Skin epidermis (tissue), 12 donors: ENCODE measurements around the gene RNF31.
A peak's percentile ranks its signal among the peaks of the same experiment; 100 is the strongest.

Experiments
- H3K27ac ChIP-seq, 21 experiments: fragments of 200-600 bp; sonication (generic) in 11 of 21; one replicate each; pipeline ENCODE4 v1.5.0; 2020; ENCODE audit warnings: mild to moderate bottlenecking in 3 of 21, inconsistent platforms in 2 of 21, moderate library complexity in 2 of 21
- H3K4me3 ChIP-seq, 7 experiments: fragments of 200-600 bp; sonication (generic) in 2 of 7; one replicate each; pipeline ENCODE4 v1.5.0; 2020; ENCODE audit warnings: inconsistent platforms in 2 of 7, mild to moderate bottlenecking in 2 of 7, moderate library complexity in 1 of 7

RNF31 gene

DNA sequence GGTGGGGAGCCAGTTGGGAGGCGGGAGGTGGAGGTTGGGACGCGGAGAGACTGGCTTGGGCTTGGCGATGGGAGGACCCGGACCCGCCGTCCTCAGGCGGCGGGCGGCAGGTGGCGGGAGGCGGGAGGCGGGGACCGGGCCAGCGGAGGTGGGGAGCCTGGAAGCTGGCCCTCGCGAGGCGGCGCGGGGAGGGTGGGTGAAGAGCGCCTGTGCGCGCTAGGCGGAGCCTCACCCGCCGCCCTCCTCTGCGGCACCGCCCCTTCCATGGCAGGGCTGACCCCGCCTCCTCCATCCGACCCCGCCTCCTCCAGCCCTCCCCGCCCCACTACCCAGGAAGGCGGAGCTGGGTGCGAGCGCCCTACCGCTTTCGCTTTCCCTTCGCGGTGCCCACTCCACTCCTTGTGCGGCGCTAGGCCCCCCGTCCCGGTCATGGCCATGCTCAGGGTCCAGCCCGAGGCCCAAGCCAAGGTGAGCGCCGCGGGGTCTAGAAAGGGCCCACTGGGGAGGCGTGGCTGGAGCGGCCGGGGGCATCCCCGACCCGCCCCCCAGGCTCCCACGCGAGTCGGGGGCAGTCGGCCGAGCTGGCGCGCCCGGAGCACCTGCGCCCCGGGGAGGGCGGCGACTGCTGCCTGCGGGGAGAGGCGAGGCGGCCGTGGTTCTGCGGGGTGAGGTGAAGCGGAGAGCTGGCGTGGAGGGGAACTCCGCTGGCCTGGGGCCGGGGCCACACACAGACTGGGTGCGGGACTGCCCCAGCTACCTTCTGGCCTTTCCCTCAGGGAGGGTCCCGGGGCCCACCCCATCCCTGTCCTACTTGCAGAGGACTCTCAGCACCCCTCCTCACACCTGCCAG lies 11.2 kb upstream of the RNF31 start, which contains the start of gene PSME1:
Gene PSME1, plus strand, starts transcription at position 361 of the 850 bp plus-strand sequence. Its CDS starts 69 bp downstream, at position 430.
- peak within 1 kb of the TSS; percentile 63 to 100 (median 96) for H3K4me3 ChIP-seq
- peak within 1 kb of the TSS; percentile 89 to 100 (median 96) for H3K27ac ChIP-seq

DNA sequence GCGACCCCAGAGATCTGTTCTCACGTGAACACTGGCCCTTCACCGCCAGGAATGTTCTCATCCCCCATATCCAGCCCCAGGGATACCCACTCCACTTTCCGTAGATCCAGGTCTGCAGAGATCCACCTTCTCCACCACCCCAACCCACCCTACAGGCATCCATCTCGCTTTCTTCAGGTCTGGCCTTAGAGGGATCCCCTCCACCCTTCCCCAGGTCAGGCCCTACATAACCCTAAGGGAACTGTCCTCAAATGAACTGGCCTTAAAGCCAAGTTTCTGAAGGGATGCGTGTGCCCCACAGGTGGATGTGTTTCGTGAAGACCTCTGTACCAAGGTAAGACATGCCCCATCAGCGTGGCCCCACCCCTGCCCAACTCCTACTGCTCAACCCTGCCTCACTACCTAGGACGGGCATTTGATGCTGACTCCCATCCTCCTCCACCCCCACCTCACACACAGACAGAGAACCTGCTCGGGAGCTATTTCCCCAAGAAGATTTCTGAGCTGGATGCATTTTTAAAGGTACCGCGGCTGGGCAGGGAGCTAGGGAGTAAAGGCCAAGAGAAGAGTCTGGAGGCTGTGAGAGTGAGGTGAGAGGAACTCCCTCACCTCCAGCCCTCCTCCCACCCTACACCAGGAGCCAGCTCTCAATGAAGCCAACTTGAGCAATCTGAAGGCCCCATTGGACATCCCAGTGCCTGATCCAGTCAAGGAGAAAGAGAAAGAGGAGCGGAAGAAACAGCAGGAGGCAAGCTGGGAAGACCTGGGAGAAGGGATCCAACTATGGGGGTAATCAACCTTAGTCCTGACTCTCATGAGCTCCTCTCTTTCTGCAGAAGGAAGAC lies 10.4 kb upstream of the RNF31 start:
- Histone ChIP-seq H3K27ac (peak overlapping the region; percentile 89 to 100 (median 96)), H3K4me3 (peak overlapping the region; percentile 63 to 100 (median 96))

DNA sequence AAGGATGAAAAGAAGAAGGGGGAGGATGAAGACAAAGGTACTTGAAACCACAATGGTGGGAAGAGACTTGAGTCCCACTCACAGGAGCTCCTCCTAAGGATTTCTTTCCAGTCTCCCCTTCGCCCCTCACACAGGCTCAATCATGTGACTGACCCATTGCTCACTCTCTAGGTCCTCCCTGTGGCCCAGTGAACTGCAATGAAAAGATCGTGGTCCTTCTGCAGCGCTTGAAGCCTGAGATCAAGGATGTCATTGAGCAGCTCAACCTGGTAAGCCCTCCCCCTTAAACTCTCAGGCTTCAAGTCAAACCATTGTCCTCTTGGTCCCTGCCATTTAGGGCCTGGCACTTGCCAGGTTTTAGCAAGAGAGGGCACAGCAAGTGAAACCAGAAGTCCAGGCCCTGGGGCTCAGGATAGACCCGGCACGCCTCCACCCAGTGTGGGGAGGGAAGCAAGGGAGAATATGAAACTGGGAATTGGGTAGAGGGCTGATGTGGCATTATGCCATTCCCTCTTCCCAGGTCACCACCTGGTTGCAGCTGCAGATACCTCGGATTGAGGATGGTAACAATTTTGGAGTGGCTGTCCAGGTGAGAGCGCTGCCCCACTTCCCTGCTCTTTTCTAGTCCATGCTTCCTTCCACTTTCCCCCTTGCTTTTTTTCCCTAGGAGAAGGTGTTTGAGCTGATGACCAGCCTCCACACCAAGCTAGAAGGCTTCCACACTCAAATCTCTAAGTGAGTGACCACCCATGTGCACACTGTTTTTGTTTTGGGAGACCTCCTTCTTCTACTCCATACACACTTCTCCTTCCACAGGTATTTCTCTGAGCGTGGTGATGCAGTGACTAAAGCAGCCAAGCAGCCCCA lies 9.5 kb upstream of the RNF31 start:
- Histone ChIP-seq H3K27ac (peak overlapping the region in 9 of 21 experiments; percentile 89 to 100 (median 96)), H3K4me3 (no peak overlapping the region)

DNA sequence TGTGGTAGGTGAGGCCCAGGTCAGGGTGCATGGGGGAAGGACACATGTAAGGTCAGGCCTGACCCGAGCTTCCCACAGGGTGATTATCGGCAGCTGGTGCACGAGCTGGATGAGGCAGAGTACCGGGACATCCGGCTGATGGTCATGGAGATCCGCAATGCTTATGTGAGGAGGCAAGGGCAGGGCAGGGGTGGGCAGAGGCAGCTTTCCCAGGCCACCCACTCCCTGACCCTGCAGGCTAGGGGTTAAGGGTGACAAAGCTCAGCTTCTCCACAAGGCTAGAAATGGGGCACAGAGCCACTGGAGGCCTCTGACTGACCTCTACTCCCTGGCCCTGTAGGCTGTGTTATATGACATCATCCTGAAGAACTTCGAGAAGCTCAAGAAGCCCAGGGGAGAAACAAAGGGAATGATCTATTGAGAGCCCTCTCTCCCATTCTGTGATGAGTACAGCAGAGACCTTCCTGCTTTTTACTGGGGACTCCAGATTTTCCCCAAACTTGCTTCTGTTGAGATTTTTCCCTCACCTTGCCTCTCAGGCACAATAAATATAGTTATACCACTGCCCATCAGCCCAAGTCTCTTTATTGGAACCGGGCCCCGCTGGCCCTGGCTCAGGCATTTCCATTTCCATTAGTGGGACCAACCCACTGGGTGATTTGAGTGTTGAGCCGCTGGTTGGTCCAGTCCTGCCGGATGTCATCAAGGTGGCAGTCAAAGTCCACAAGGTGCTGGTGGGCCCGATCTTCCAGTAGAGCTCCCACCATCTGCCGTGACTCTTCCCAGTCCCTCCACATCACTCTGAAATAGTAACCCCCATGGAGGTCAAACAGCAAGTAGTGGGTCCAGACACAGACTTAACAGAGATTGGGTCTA lies 8.7 kb upstream of the RNF31 start:
- H3K27ac ChIP-seq = peak overlapping the region in 5 of 21 experiments; percentile 7 to 28 (median 9)

DNA sequence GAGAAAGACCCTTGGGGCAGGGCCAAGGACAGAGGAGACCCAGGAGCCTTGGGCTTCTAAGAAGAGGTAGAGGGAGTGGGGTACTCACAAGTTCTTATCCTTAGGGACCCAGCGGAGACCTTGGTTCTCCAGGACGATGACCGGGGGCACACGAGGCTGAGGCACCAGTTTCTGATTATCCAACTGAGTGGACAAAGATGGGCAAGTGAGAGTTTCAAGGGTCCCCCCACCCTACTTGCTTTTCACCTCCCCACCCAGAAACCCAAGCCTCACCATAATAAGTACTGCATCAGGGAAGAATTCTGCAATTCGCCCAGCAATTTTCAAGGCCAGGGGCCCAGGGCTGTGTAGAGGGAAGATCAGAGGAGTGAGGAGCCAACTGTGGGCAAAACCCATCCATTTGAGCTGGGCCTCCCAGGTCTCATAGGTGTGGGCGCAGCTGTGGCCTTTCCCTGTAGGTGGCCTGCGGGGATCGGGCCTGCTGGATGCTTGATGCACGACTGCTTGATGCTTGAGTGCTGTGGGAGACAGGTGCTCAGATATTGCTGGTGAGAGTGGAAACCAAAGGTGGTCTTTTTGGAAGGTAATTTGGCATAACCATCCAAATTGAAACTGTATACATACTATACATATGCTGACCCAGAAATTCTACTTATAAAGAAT lies 7.9 kb upstream of the RNF31 start:
- Histone ChIP-seq H3K4me3 (no peak overlapping the region), H3K27ac (peak overlapping the region in 5 of 21 experiments; percentile 13 to 95 (median 55))

More for the DNA sequence above, 8.7 kb upstream of the RNF31 start:
- no peak overlapping the region for H3K4me3 ChIP-seq

DNA sequence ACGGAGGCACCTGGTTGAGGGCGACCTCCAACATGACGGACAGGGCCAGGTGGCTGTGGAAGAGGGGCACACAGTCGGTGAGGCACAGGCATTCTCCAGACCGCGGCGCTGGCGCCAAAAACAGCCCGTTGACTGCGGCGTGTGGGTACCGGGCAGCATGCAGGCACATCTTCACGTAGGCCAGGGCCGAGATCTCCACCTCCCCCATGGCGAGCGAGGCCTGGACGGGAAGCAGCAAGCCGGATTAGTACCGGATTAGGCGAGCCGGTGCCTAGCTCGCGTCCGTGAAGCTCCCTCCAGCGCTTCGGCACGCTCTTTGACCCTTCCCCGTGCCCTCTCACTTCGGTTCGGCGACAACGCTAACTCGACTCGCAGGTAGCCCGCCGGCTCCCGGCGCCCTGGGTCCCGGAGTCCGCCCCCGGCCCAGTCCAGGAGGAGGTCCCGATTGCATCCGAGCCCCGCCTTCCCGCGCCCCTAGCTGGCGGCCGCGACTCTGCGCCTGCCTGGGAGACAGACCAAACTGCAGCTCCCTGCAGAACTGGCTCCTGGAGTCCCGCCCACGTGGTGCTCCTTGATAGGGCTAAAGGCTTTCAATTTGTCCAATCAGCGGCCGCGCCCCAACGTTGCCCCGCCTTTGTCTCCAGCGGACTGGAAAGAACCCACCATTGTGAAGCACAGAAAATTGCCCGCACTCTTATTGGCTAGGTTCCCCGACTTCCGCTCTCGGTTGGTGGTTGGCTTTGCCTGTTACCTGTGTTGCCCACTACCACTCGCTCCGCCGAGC lies 6.0 kb upstream of the RNF31 start, which contains the start of gene EMC9:
Gene EMC9, minus strand, starts transcription at position 495 of the 784 bp plus-strand sequence. Its CDS starts 287 bp downstream, at position 208.
- H3K4me3 ChIP-seq = peak within 1 kb of the TSS; percentile 44 to 90 (median 70)
- peak within 1 kb of the TSS; percentile 52 to 95 (median 86) for H3K27ac ChIP-seq

DNA sequence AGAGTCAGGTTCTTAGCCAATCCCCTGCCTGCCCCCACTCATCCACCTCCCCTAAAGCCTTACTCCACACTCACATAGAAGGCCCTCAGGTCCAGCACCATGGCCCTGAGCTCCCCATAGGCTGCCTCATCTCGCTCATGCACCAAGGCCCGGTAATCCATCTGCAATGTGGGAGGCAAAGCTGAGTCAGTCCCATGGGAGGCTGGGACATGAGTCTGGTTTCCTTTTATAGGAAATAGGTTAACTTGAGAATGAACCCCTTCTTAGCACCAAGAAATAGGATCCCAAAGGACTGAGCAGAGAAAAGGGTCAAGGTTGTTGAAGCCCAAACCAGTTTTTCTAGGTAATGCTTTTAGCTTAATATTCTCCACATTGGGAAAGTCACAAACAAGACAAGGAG lies 3.8 kb upstream of the RNF31 start:
- no peak overlapping the region for H3K4me3 ChIP-seq
- H3K27ac ChIP-seq = peak overlapping the region in 1 of 21 experiments; percentile 24

DNA sequence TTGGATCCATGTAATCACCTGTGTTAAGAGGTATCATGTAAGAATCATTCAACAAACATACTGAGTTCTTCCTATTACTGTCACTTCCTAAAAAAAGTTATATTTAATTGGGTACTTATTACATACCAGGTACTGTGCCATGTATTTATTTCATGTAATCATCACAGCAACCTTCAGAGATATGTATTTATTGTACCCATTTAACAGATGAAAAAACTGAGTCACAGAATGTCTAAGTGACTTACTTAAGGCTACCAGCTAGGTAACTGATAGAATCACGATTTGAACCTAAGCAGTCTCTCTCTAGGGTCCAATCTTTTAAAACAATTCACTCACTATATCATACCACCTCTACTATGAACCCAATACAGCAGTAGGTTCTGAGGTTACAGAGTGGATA lies 2.8 kb upstream of the RNF31 start:
- no peak overlapping the region for H3K4me3 ChIP-seq
- H3K27ac ChIP-seq = peak overlapping the region in 2 of 21 experiments; percentile 14 to 85

DNA sequence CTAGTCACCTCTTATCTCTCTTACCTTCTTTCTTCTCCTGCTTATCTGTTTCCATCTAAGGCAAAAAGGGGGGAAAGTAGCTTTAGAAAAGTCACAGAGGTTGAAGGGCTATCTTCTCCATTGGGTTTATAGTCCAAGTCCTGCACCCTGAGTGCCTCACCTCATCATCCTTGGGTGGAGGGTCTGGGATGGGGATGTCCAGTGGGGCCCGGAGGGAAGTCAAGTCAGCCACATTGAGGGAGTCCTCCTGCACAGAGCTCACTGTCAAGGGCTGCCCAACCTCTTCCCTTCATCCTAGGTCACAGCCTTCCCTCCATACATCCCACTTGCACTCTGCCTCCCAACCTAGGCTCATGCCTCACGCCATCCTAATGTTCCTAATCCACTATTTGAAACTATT lies 2.1 kb upstream of the RNF31 start:
- H3K27ac ChIP-seq = peak overlapping the region in 15 of 21 experiments; percentile 2 to 94 (median 88)
- H3K4me3 ChIP-seq = peak overlapping the region in 2 of 7 experiments; percentile 82 to 87

DNA sequence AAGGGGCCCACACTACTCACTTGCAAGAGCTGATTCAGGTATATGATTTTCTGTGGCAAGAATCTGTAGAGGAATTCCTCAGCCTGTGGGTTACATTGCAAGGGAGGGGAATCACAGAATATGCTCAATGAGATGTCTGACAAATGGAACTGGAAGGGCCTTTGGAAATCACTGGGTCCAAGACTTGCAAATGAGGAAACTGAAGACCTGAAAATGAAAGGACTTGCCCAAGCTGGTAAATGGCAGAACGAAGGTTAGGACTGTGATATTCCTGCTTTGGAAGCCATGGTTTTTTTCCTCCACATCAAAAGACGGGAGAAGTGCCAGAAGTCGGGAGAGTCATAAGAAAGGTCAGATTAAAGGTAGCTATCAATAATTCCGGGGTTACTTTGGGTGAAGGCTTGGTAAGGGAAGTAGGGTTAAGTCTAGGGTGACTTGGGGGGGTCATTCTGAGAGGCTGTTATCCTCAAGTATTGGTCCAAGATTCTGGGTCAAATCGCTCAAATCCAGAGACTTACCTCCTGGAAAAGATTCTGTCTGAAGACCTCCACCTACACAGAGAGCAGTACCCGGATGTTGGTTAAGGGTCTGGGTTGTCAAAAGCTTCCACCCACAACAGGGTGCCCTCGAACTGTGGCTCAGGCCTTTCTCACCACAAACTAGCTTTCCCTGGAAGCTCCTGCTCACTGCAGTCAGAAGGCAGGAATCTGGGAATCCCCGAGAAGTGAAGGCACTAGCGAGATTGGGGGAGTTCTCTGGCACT lies 1.4 kb upstream of the RNF31 start:
- peak overlapping the region; percentile 64 to 93 (median 82) for H3K4me3 ChIP-seq

DNA sequence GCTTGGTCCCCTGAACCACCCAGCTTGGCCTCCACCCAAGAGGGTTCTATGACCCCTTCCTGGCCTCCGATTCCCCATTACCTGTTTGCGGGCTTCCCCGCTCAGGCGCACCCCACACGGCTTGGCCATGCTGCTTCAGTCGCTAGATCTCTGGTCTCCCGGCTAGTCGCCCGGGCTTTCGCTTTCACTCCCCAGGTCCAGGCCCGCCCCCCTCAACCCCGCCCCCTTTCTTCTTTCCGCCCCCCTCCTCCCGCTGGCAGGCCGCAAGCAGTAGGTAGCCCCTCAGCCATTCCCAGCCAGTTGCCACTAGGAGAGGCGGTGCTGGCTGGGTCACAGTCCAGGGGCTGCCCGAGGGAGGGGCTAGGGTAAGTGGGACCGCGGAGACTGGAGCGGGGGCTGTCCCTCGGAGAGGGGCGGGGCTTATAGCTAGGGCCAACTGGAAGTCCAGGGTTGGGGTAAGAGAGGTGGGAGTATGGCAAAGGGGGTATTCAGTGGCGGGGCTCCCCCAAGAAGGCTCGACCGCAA lies 783 bp upstream of the RNF31 start, which contains the start of gene PSME2:
Gene PSME2, minus strand, starts transcription at position 158 of the 525 bp plus-strand sequence. Its CDS starts 29 bp downstream, at position 129.
- Histone ChIP-seq H3K4me3 (peak within 1 kb of the TSS; percentile 64 to 93 (median 82)), H3K27ac (peak within 1 kb of the TSS; percentile 58 to 94 (median 88))

More for the DNA sequence above, 1.4 kb upstream of the RNF31 start:
- H3K27ac ChIP-seq = peak overlapping the region; percentile 26 to 94 (median 88)

DNA sequence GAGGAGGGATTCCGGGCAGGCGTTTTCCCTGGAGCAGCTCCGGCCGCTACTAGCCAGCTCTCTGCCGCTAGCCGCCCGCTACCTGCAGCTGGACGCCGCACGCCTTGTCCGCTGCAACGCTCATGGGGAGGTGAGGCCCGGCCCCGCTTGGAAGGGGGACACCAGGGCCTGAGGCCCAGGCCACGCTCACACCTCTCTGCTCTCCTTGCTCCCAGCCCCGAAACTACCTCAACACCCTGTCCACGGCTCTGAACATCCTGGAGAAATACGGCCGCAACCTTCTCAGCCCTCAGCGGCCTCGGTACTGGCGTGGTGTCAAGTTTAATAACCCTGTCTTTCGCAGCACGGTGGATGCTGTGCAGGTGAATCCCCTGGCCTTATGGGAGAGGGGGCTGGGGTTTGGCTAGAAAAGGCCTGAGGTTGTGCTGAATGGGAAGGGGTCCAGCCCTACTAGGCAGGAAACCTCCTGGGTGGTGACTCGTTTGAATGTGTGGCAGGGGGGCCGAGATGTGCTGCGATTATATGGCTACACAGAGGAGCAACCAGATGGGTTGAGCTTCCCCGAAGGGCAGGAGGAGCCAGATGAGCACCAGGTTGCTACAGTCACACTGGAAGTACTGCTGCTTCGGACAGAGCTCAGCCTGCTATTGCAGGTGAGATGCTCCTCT lies 597 bp downstream of the RNF31 start:
- H3K27ac ChIP-seq = peak overlapping the region; percentile 24 to 94 (median 88)
- H3K4me3 ChIP-seq = peak overlapping the region; percentile 64 to 93 (median 82)

DNA sequence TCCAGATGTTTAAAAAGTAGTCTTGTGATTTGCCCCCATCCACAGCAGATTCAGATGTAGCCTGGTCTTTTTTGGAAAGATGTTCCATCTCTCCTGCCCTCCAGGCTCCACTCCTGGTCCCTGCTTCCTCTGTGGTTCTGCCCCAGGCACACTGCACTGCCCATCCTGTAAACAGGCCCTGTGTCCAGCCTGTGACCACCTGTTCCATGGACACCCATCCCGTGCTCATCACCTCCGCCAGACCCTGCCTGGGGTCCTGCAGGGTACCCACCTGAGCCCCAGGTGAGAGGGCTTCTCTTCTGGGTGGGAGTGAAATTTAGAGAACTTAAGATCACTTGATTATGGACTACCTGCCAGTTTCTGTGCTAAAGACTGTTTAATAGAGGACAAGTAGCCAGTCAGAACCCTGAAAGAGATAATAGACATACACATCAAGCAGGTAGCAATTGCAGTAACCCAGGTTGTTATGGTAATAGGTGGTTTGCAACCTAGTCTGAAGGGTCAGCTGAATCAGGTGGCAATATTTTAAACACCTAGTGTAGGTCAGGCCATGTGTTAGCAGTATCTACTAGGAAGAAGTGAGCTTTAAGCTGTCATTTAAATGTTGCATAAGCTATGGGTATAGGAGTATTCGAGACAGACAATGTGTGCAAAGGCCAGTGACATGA lies 2.1 kb downstream of the RNF31 start:
- Histone ChIP-seq H3K4me3 (no peak overlapping the region), H3K27ac (no peak overlapping the region)

DNA sequence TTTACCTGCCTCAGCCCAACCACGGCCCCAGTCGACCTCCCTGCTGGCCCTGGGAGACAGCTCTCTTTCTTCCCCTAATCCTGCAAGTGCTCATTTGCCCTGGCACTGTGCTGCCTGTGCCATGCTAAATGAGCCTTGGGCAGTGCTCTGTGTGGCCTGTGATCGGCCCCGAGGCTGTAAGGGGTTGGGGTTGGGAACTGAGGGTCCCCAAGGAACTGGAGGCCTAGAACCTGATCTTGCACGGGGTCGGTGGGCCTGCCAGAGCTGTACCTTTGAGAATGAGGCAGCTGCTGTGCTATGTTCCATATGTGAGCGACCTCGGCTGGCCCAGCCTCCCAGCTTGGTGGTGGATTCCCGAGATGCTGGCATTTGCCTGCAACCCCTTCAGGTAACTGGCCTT lies 2.8 kb downstream of the RNF31 start:
- no peak overlapping the region for H3K4me3 ChIP-seq
- H3K27ac ChIP-seq = peak overlapping the region in 1 of 21 experiments; percentile 1

DNA sequence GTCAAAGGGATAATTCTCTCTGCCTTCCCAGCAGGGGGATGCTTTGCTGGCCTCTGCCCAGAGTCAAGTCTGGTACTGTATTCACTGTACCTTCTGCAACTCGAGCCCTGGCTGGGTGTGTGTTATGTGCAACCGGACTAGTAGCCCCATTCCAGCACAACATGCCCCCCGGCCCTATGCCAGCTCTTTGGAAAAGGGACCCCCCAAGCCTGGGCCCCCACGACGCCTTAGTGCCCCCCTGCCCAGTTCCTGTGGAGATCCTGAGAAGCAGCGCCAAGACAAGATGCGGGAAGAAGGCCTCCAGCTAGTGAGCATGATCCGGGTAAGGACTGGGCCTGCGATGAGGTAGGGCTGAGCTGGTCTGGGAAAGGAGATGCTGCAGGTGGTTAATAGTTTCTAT lies 3.3 kb downstream of the RNF31 start:
- Histone ChIP-seq H3K27ac (peak overlapping the region in 1 of 21 experiments; percentile 1), H3K4me3 (no peak overlapping the region)
